ENCODE measurements around the gene WDR88. TPM values are rescaled to one million over a fixed set of nuclear protein-coding genes. Genes with fewer than 3 reads are reported as not detected.

Gene WDR88
- total and polyA plus RNA-seq, 10 of the 15 experiments (the other 5 are each of a cell fraction or from before 2014, with no cell fraction given) = 0.19 to 0.34 TPM; not detected in 8

- no peak for TF ChIP-seq ZNF622 (IDR thresholded peaks at IDR 0.05)
- TF ChIP-seq RCOR1 (conservative IDR thresholded peaks at IDR 0.05; ENCODE audit: low read depth, low read length) = no peak
- TF ChIP-seq CHD4 (IDR thresholded peaks at IDR 0.05) = no peak
- TF ChIP-seq LARP7 (IDR thresholded peaks at IDR 0.05) = no peak
- no peak for TF ChIP-seq EED (IDR thresholded peaks at IDR 0.05; ENCODE audit: low read depth)
- TF ChIP-seq BCL3 (IDR thresholded peaks at IDR 0.05; ENCODE audit: borderline replicate concordance, insufficient read depth, low read depth, low read length, poor library complexity, severe bottlenecking) = no peak
- no peak for TF ChIP-seq CBX3 (IDR thresholded peaks at IDR 0.05; ENCODE audit: borderline replicate concordance, low read depth)
- TF ChIP-seq, protein P1, sequence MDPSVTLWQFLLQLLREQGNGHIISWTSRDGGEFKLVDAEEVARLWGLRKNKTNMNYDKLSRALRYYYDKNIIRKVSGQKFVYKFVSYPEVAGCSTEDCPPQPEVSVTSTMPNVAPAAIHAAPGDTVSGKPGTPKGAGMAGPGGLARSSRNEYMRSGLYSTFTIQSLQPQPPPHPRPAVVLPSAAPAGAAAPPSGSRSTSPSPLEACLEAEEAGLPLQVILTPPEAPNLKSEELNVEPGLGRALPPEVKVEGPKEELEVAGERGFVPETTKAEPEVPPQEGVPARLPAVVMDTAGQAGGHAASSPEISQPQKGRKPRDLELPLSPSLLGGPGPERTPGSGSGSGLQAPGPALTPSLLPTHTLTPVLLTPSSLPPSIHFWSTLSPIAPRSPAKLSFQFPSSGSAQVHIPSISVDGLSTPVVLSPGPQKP (IDR thresholded peaks at IDR 0.05; ENCODE audit: low read depth, low read length) = no peak
- TF ChIP-seq, protein P2, sequence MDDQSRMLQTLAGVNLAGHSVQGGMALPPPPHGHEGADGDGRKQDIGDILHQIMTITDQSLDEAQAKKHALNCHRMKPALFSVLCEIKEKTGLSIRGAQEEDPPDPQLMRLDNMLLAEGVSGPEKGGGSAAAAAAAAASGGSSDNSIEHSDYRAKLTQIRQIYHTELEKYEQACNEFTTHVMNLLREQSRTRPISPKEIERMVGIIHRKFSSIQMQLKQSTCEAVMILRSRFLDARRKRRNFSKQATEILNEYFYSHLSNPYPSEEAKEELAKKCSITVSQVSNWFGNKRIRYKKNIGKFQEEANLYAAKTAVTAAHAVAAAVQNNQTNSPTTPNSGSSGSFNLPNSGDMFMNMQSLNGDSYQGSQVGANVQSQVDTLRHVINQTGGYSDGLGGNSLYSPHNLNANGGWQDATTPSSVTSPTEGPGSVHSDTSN (IDR thresholded peaks at IDR 0.05; ENCODE audit: insufficient replicate concordance, low read depth, low read length) = no peak
- no peak for TF ChIP-seq TCF3 (IDR thresholded peaks at IDR 0.05; ENCODE audit: borderline replicate concordance, insufficient read depth, low read depth, low read length)
- TF ChIP-seq FOXM1 (IDR thresholded peaks at IDR 0.05; ENCODE audit: low read depth, low read length) = no peak
- TF ChIP-seq SMAD1 (IDR thresholded peaks at IDR 0.05; ENCODE audit: low read depth, partially characterized antibody) = no peak
- TF ChIP-seq MTA3 (IDR thresholded peaks at IDR 0.05; ENCODE audit: borderline replicate concordance, low read length) = no peak
- ATAC-seq (no peak), FAIRE-seq (no peak), DNase-seq (ENCODE audit: low read depth, low spot score) (no peak)
- POLR2A ChIA-PET = no interaction called here
- Histone ChIP-seq H4K20me1 (ENCODE audit: control insufficient read depth, insufficient read depth) (no peaks in the 10 kb centered on the region), H3K9me3 (replicated peaks; ENCODE audit: control insufficient read depth, insufficient read depth, low read length) (no peaks in the 10 kb centered on the region), H2AFZ (ENCODE audit: control insufficient read depth, low read depth, low read length) (no peak overlapping the region), H3K79me2 (ENCODE audit: control insufficient read depth, insufficient read depth, low read length) (no peaks in the 10 kb centered on the region), H3K27me3 (replicated peaks in 1 of 2; ENCODE audit: control insufficient read depth in 2 of 2, insufficient read depth in 2 of 2, low read length in 1 of 2) (no peaks in the 10 kb centered on the region), H3K4me1 (ENCODE audit: control insufficient read depth, insufficient read depth, low read length) (peaks cover 2% of the 10 kb centered on the region), H3K36me3 (ENCODE audit: control insufficient read depth in 2 of 2, insufficient read depth in 2 of 2, low read length in 1 of 2) (no peaks in the 10 kb centered on the region), H3K4me3 (no peak overlapping the region), H3K9ac (ENCODE audit: control insufficient read depth, insufficient read depth, low read length) (no peak overlapping the region), H3K4me2 (ENCODE audit: control insufficient read depth, insufficient read depth) (no peak overlapping the region), H3K27ac (ENCODE audit: control insufficient read depth, insufficient read depth) (no peak overlapping the region)
- CTCF ChIA-PET = no interaction called here
- in situ Hi-C loops (cut with MboI) (no loop called here), intact Hi-C loops (cut with micrococcal nuclease; ENCODE audit: unreplicated experiment) (no loop called here)
- no TSS peak for BruUV-seq (replicated peaks)
- RAD21 ChIA-PET (ENCODE audit: unreplicated experiment) = no interaction called here
- SMC1A ChIA-PET (ENCODE audit: uncharacterized antibody, unreplicated experiment) = no interaction called here
- 39% methylated on average over 27 of the region's 27 CpGs for WGBS (ENCODE audit: insufficient coverage, insufficient replicate concordance, low lambda C conversion rate, missing lambda C conversion rate)
These were observed 70.9 kb downstream of the WDR88 start for GRCh38 chr19:33202546-33203507.

All from GM12878 (cell line).